Measurements from ENCODE around the gene EBF3. TPM values are rescaled to one million over a fixed set of nuclear protein-coding genes. Genes with fewer than 3 reads are reported as not detected.

EBF3 gene
- total RNA-seq, 4 donors from 2014 or later, result 2.5 to 4.9 (median 4.6) TPM

DNA sequence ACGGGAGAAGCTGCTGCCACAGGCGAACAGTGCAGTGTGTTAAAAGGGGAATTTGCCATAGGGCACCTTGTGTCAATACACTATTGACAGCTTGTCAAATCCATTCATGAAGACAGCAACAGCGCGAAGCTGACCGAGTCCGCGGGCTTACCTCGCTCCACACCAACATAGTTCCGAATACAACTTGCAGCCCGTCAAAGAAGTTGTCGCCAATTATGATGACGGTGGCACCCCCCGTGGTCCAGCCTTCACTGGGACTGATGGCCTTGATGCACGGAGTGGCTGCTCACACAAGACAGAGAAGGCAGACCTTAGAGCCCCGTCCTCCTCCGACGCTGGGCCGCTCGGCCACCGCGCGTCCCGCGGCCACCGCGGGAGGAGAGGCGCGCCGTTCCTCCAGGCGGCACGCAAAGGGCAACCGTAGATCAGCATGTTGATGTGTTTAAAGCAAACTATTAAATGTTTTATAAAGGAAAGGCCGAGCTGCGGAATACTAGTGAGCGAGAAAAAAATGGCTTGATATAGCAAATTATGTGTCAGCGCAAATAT lies 96.4 kb downstream of the EBF3 start:
- Histone ChIP-seq H3K9me3 (no peaks in the 10 kb centered on the region), H3K4me1 (peaks cover 0 to 11% (median 0%) of the 10 kb centered on the region in 3 donors), H3K27ac (no peak overlapping the region), H3K4me3 (no peak overlapping the region), H3K36me3 (peaks cover 0 to 17% of the 10 kb centered on the region in 2 donors), H3K27me3 (no peaks in the 10 kb centered on the region)
- no peak for ATAC-seq
- WGBS, 2 donors (ENCODE audit: low coverage in 1 of 2), result 96 to 97% methylated on average over 20 to 29 of the region's 36 CpGs
- TF ChIP-seq POLR2A (IDR thresholded peaks at IDR 0.05) (no peak), EP300 (IDR thresholded peaks at IDR 0.05) (no peak), POLR2AphosphoS5 (IDR thresholded peaks at IDR 0.05) (no peak)
- TF ChIP-seq, protein P1, sequence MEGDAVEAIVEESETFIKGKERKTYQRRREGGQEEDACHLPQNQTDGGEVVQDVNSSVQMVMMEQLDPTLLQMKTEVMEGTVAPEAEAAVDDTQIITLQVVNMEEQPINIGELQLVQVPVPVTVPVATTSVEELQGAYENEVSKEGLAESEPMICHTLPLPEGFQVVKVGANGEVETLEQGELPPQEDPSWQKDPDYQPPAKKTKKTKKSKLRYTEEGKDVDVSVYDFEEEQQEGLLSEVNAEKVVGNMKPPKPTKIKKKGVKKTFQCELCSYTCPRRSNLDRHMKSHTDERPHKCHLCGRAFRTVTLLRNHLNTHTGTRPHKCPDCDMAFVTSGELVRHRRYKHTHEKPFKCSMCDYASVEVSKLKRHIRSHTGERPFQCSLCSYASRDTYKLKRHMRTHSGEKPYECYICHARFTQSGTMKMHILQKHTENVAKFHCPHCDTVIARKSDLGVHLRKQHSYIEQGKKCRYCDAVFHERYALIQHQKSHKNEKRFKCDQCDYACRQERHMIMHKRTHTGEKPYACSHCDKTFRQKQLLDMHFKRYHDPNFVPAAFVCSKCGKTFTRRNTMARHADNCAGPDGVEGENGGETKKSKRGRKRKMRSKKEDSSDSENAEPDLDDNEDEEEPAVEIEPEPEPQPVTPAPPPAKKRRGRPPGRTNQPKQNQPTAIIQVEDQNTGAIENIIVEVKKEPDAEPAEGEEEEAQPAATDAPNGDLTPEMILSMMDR (IDR thresholded peaks at IDR 0.05), result no peak

DNA sequence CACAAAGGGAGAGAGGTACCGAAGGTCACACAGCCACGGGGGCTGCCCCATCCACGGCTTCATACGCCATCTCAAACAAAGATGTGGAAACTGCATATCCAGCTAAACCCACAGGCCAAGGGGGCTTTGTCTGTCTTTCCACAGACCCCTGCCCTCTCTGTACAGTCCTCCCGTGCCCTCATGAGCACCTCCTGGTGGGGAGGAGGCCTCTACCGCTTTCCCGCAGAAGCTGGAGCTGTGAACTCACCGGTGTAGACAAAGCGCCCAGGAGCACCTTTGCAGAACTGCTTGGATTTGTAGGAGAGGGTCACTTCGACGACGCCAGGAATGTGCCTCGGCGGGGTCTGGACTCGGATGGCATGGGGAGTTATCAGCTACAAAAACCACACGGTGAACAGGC lies 97.2 kb downstream of the EBF3 start:
- 80 to 88% methylated on average over 1 to 9 of the region's 16 CpGs for WGBS, 2 donors (ENCODE audit: low coverage in 1 of 2)
- Histone ChIP-seq H3K9me3 (no peaks in the 10 kb centered on the region), H3K4me3 (no peak overlapping the region), H3K27me3 (no peaks in the 10 kb centered on the region), H3K36me3 (peaks cover 0 to 17% of the 10 kb centered on the region in 2 donors), H3K4me1 (peaks cover 0 to 11% (median 0%) of the 10 kb centered on the region in 3 donors), H3K27ac (no peak overlapping the region)
- no peak for TF ChIP-seq POLR2A (IDR thresholded peaks at IDR 0.05)
- TF ChIP-seq, protein P1 (IDR thresholded peaks at IDR 0.05), result no peak
- no peak for TF ChIP-seq EP300 (IDR thresholded peaks at IDR 0.05)
- no peak for TF ChIP-seq POLR2AphosphoS5 (IDR thresholded peaks at IDR 0.05)
- ATAC-seq, result no peak

DNA sequence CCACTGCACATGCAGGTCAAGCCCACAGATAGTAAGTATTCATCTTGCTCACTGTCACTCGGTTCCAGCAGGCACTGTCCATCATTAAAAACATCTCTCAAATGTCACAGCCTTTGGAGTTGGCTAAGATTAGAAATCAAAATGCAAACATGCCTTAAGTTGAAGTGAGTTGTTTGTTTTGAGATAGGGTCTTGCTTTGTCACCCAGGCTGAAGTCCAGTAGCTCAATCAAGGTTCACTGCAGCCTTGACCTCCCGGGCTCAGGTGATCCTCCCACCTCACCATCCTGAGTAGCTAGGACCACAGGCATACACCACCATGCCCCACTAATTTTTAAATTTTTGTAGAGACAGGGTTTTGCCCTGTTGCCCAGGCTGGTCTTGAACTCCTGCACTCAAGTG lies 98.1 kb downstream of the EBF3 start:
- WGBS, 2 donors (ENCODE audit: low coverage in 1 of 2), result 79 to 85% methylated on average over 2 of the region's 2 CpGs

DNA sequence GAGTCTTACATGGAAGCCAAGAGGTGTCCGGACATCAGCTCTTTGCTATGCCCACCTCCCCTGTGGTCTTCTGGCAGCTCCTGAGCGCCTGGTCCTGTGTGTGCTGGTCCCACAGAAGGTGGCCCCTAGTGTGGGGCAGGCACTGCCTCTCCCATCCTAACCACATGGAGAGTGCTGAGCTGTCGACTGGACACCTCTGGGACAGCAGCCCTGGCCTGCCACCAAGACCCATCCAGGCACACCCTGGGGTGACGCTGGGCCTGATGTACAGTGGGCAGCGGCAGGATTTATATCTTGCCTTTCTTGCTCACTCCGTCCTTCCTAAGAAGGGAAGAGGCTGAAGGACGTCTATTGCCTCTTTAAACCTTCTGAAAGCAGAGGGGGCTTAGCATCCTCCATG lies 98.7 kb downstream of the EBF3 start:
- Histone ChIP-seq H3K27ac (no peak overlapping the region), H3K4me3 (no peak overlapping the region), H3K4me1 (no peaks in the 10 kb centered on the region), H3K27me3 (peaks cover 1% of the 10 kb centered on the region), H3K36me3 (peaks cover 0 to 17% of the 10 kb centered on the region in 2 donors), H3K9me3 (no peaks in the 10 kb centered on the region)
- 80% methylated on average over 1 of the region's 7 CpGs; no CpG with 5 or more reads in 1 of the 2 donors for WGBS, 2 donors (ENCODE audit: low coverage in 1 of 2)
- TF ChIP-seq, protein P1 (IDR thresholded peaks at IDR 0.05), result no peak
- TF ChIP-seq POLR2AphosphoS5 (IDR thresholded peaks at IDR 0.05), result no peak
- TF ChIP-seq EP300 (IDR thresholded peaks at IDR 0.05), result no peak
- TF ChIP-seq POLR2A (IDR thresholded peaks at IDR 0.05), result no peak
- no peak for ATAC-seq

More for the DNA sequence above, 98.1 kb downstream of the EBF3 start:
- Histone ChIP-seq H3K4me3 (no peak overlapping the region), H3K9me3 (no peaks in the 10 kb centered on the region), H3K27ac (no peak overlapping the region), H3K36me3 (peaks cover 0 to 17% of the 10 kb centered on the region in 2 donors), H3K27me3 (no peaks in the 10 kb centered on the region), H3K4me1 (peaks cover 0 to 3% (median 0%) of the 10 kb centered on the region in 3 donors)
- ATAC-seq, result no peak
- TF ChIP-seq POLR2AphosphoS5 (IDR thresholded peaks at IDR 0.05) (no peak), POLR2A (IDR thresholded peaks at IDR 0.05) (no peak), EP300 (IDR thresholded peaks at IDR 0.05) (no peak)
- TF ChIP-seq, protein P1 (IDR thresholded peaks at IDR 0.05), result no peak

DNA sequence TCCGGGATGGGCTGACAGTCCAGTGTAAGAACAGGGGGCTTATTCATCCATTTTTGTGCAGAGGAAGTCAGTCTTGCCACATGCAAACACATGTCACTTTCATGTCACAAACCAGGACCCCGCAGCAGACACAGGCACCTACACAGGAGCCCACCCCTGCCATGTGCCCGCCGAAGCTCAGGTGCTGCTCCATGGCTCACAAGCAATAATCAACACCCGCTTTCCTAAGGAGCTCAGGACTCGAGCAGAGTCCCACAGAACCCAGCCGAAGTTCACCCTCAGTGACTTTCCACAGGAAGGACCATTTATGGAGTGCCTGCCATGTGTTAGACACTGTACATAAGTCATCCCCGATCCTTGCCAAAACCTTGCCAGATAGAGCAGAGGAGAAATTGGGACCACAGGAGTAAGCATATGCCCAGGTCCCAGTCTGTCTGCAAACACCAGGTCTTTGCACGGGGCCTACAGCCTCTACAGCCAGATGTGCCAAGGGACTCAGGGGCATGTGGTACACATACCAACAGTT lies 99.4 kb downstream of the EBF3 start:
- ATAC-seq, result no peak

More for the DNA sequence above, 99.4 kb downstream of the EBF3 start:
- Histone ChIP-seq H3K27ac (no peak overlapping the region), H3K9me3 (no peaks in the 10 kb centered on the region), H3K27me3 (peaks cover 6% of the 10 kb centered on the region), H3K36me3 (peaks cover 0 to 17% of the 10 kb centered on the region in 2 donors), H3K4me3 (no peak overlapping the region), H3K4me1 (no peaks in the 10 kb centered on the region)
- WGBS, 2 donors (ENCODE audit: low coverage in 1 of 2), result 62 to 80% methylated on average over 2 to 5 of the region's 9 CpGs
- no peak for TF ChIP-seq POLR2AphosphoS5 (IDR thresholded peaks at IDR 0.05)
- no peak for TF ChIP-seq EP300 (IDR thresholded peaks at IDR 0.05)
- TF ChIP-seq, protein P1 (IDR thresholded peaks at IDR 0.05), result no peak
- no peak for TF ChIP-seq POLR2A (IDR thresholded peaks at IDR 0.05)
